Vagina (tissue), 2 donors: Measurements from ENCODE around the gene RUFY3. TPM values are rescaled to one million over a fixed set of nuclear protein-coding genes. Genes with fewer than 3 reads are reported as not detected.

Experiments used
- DNase-seq, 2 donors: peaks; one replicate each; pipeline ENCODE4 v3.0.0-alpha.2; 2017; ENCODE audit errors: extremely low spot score in 2 of 2
- H3K27ac ChIP-seq: fragments of 200-600 bp; sonication (generic); one replicate; pipeline ENCODE4 v1.5.1; 2019
- H3K27me3 ChIP-seq: fragments of 200-600 bp; sonication (generic); one replicate; pipeline ENCODE4 v1.5.1; 2019
- H3K36me3 ChIP-seq, 2 donors: fragments of 200-600 bp; sonication (generic); one replicate each; pipeline ENCODE4 v1.5.1; 2017 to 2019
- H3K4me1 ChIP-seq: fragments of 200-600 bp; sonication (generic); one replicate; pipeline ENCODE4 v1.5.1; 2019
- H3K4me3 ChIP-seq, 2 donors: fragments of 200-600 bp; sonication (generic); 1 replicate in 1 of 2; 2 replicates in 1 of 2; pipeline ENCODE4 v1.5.1; 2016 to 2019
- H3K9me3 ChIP-seq: fragments of 200-600 bp; sonication (generic); one replicate; pipeline ENCODE4 v1.5.1; 2019
- CTCF ChIP-seq, 3 experiments: fragments of 450-650 bp in 2 of 3; fragments of 200-600 bp in 1 of 3; sonication (generic) in 1 of 3; IDR thresholded peaks; one replicate each; pipeline ENCODE4 v1.5.1; 2017 to 2019; ENCODE audit warnings: antibody characterized with exemption in 3 of 3, mild to moderate bottlenecking in 2 of 3, moderate library complexity in 2 of 3
- POLR2A ChIP-seq, 2 donors: fragments of 450-650 bp; IDR thresholded peaks; one replicate each; pipeline ENCODE4 v1.6.1; 2017; ENCODE audit warnings: antibody characterized with exemption in 2 of 2, mild to moderate bottlenecking in 2 of 2, moderate library complexity in 2 of 2
- POLR2AphosphoS5 ChIP-seq, 2 donors: sonication (generic); formaldehyde crosslinking; IDR thresholded peaks; one replicate each; pipeline ENCODE4 v1.9.0; 2017; ENCODE audit warnings: antibody characterized with exemption in 2 of 2, mild to moderate bottlenecking in 2 of 2, low read depth in 1 of 2; ENCODE audit not compliant: insufficient read depth in 1 of 2
- intact Hi-C: fragments of 100-400 bp; cut with DNase I; formaldehyde crosslinking; loops from one replicate; pipeline ENCODE4 v1.15.1; 2023
- total RNA-seq: library from RNA; depleted of rRNA; stranded (reverse); fragments of >200 nt; gene quantifications from one replicate; pipeline ENCODE4 v1.2.3, GENCODE V29; 2016

The RUFY3 gene
- total RNA-seq, 1 donor from 2014 or later: 71.2 TPM

GRCh38 chr4:70737409-70737808 is 15.6 kb downstream of the RUFY3 start:
- Histone ChIP-seq H3K9me3 (no peaks in the 10 kb centered on the region), H3K4me3 (no peak overlapping the region), H3K27me3 (no peaks in the 10 kb centered on the region), H3K36me3 (no peaks in the 10 kb centered on the region), H3K4me1 (peaks cover 60% of the 10 kb centered on the region), H3K27ac (no peak overlapping the region)
- TF ChIP-seq CTCF (IDR thresholded peaks at IDR 0.05) (no peak), POLR2AphosphoS5 (IDR thresholded peaks at IDR 0.05; ENCODE audit: insufficient read depth in 1 of 2, low read depth in 1 of 2) (no peak), POLR2A (IDR thresholded peaks at IDR 0.05) (no peak)
- intact Hi-C loops: no loop called here
- DNase-seq: no peak

- no peak for DNase-seq
These were observed 18.0 kb downstream of the RUFY3 start for GRCh38 chr4:70739496-70740337.

GRCh38 chr4:70741867-70742658 is 20.3 kb downstream of the RUFY3 start:
- Histone ChIP-seq H3K4me3 (no peak overlapping the region), H3K27me3 (no peaks in the 10 kb centered on the region), H3K9me3 (no peaks in the 10 kb centered on the region), H3K27ac (no peak overlapping the region), H3K4me1 (peaks cover 26% of the 10 kb centered on the region), H3K36me3 (no peaks in the 10 kb centered on the region)
- DNase-seq: no peak
- TF ChIP-seq POLR2A (IDR thresholded peaks at IDR 0.05) (no peak), CTCF (IDR thresholded peaks at IDR 0.05) (no peak), POLR2AphosphoS5 (IDR thresholded peaks at IDR 0.05; ENCODE audit: insufficient read depth in 1 of 2, low read depth in 1 of 2) (no peak)
- intact Hi-C loops: no loop called here

More at GRCh38 chr4:70739496-70740337, 18.0 kb downstream of the RUFY3 start:
- peaks cover 47% of the 10 kb centered on the region for H3K4me1 ChIP-seq
- no peaks in the 10 kb centered on the region for H3K27me3 ChIP-seq
- intact Hi-C loops: no loop called here
- TF ChIP-seq CTCF (IDR thresholded peaks at IDR 0.05) (no peak), POLR2A (IDR thresholded peaks at IDR 0.05) (no peak), POLR2AphosphoS5 (IDR thresholded peaks at IDR 0.05; ENCODE audit: insufficient read depth in 1 of 2, low read depth in 1 of 2) (no peak)
- no peaks in the 10 kb centered on the region for H3K36me3 ChIP-seq
- H3K4me3 ChIP-seq: no peak overlapping the region
- no peak overlapping the region for H3K27ac ChIP-seq
- no peaks in the 10 kb centered on the region for H3K9me3 ChIP-seq

- H3K27me3 ChIP-seq: no peaks in the 10 kb centered on the region
- H3K4me1 ChIP-seq: peaks cover 24% of the 10 kb centered on the region
- H3K36me3 ChIP-seq: no peaks in the 10 kb centered on the region
- DNase-seq: no peak
- H3K27ac ChIP-seq: no peak overlapping the region
- H3K4me3 ChIP-seq: no peak overlapping the region
- no peaks in the 10 kb centered on the region for H3K9me3 ChIP-seq
- intact Hi-C loops: no loop called here
- no peak for TF ChIP-seq CTCF (IDR thresholded peaks at IDR 0.05)
- no peak for TF ChIP-seq POLR2AphosphoS5 (IDR thresholded peaks at IDR 0.05; ENCODE audit: insufficient read depth in 1 of 2, low read depth in 1 of 2)
- TF ChIP-seq POLR2A (IDR thresholded peaks at IDR 0.05): no peak
These were observed 22.0 kb downstream of the RUFY3 start for GRCh38 chr4:70743731-70744130.
